ENCODE data around the gene TMEM165.
"Not testable (repeated sequence)": the region's sequence is repeated elsewhere in the genome, so short reads cannot be mapped to it uniquely, and the experiment has no call there.

TMEM165 gene, protein sequence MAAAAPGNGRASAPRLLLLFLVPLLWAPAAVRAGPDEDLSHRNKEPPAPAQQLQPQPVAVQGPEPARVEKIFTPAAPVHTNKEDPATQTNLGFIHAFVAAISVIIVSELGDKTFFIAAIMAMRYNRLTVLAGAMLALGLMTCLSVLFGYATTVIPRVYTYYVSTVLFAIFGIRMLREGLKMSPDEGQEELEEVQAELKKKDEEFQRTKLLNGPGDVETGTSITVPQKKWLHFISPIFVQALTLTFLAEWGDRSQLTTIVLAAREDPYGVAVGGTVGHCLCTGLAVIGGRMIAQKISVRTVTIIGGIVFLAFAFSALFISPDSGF

DNA sequence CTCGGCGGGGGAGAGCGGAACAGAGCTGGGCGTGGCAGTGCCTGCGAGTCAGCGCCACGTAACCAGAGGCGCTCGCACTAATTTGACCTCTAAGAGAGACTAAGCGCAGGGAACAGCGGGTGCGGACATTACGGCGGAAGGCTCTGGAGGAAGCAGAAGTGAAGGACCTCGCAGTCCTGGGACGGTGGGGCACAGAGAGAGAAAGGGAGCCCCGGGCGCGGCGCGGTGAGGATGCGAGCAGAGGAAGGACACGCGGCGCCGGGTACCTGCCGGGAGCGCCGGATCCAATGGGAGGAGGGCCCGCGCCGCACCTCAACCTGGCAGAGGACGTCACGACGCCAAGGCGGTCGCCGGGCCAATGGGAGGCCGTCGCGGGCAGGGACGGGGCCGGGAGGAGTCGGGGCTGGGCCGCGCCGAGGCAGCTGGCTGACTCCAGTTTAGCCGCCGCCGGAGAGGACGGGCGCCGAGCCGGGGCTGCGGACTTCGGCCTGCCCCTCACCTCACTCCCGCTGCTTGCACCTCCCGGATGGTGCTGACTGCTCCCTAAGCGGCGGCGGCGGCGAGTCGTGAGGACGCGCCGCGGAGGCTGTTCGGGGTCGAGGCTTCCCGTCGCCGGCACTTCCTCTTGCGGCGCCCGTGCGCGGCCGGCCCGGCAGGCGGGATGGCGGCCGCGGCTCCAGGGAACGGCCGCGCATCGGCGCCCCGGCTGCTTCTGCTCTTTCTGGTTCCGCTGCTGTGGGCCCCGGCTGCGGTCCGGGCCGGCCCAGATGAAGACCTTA, at the start of gene TMEM165:
TMEM165 (plus strand) TSS at position 429 of the 779 bp plus-strand sequence; CDS start at position 662, 233 bp downstream.
- peak; percentile 58 for DNase-seq

DNA sequence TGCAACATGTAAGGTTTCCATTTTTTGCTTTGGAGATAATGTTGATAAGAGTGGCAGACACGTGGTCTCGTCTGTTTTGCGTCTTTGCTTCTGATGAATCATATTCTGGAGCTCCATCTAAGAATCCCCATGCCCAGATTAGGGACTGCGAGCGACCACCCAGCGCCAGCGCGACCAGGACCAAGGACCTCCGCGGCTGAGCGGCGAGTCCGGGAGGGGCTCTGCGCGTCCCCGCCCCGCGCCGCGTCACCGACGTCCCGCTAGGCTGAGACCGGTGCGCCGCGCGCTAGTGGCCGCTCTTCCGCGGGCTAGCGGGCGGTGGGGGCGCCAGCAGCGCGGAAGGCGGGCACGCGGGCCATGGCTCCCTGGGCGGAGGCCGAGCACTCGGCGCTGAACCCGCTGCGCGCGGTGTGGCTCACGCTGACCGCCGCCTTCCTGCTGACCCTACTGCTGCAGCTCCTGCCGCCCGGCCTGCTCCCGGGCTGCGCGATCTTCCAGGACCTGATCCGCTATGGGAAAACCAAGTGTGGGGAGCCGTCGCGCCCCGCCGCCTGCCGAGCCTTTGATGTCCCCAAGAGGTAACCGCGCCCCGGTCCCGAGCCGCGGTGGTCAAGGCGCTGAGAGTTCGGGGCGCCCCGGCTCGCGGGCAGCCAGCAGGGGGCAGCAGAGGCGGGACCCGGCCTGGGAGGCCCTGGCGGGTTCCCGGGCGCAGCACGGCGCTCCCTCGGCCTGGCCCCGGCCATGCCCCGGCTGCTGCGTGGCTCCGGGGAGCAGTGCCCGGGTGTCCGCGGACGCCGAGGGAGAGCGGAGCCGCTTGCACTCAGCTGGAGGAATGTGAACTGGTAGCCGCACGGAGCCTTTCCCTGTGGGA, 49.5 kb upstream of the TMEM165 start, which contains the start of gene SRD5A3:
SRD5A3 (plus strand) TSS at position 263 of the 871 bp plus-strand sequence; CDS start at position 358, 95 bp downstream.
- no peak for DNase-seq

DNA sequence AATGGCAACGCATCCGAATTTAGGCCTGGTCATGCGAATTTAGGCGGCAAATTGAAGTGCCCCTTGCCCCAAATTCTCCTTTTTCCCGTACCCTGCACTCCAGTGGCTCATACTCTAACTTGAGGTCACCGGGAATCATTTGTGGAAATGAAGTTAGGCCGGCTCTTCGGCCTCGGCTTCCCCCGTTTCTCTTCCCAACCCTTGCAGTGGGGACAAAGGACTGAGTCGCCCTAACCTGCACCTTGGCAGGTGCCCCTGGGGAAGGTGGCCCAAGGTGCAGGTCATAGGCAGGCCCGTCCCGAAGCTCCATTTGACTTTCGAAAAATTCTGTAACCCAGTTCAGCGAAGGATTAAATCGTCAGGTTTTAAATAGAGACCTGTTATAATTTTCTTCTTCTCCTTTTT, 48.9 kb upstream of the TMEM165 start:
- DNase-seq: no peak

DNA sequence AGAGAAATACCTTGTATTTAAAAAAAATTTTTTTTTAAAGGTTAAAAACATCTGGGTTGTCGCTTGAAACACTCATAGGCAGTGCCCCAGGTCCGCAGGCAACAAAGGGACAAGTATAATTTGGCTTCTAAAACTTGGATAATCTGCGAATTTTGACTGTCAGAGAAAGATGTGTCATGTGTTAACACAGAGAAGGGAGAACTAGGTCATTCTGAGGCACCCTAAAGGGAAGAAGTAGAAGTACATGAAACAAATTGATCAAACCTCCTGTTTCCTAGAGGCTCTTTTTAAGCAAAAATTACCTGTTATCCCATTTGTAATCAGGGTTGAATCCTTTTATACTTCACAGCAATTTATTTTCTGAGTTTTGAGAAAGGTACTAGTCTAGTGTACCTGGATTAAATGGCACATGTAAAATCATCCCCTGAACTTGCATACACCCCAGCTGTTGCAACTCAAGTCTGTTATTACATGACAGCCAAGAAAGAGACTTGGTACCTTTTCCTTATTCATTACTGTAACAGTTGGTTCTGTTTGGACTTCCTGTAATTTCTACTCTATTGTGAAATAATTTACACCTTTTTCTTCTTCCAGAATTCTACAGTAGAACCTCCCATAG, 48.0 kb upstream of the TMEM165 start:
- DNase-seq: no peak

DNA sequence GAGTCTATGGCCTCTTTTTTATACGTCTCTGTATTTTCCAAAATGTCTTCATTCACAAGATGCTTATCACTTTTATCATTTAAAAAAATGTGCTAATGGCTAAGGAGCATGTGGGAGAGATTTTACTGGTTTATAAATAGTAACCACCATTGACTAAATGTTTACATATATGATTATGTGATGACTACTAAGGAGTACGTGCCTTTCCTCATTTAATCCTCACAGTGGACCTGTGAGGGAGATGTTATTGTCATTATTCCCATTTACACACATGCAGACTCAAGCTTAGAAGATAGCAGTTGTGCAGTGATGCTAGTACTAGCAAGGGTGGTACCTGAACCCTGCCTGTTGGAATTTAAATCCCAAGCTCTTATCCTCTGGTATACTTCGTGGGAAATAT, 47.3 kb upstream of the TMEM165 start:
- DNase-seq: no peak

DNA sequence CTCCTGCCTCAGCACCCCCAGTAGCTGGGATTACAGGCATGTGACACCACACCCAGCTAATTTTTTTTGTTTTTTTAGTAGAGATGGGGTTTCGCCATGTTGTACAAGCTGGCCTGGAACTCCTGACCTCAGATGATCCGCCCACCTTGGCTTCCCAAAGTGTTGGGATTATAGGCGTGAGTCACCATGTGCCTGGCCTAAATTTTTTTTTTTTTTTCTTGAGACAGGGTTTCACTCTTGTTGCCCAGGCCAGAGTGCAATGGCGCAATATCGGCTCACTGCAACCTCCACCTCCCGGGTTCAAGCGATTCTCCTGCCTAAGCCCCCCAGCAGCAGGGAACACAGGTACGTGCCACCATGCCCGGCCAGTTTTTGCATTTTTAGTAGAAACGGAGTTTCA, 44.9 kb upstream of the TMEM165 start:
- not testable (repeated sequence) for DNase-seq

DNA sequence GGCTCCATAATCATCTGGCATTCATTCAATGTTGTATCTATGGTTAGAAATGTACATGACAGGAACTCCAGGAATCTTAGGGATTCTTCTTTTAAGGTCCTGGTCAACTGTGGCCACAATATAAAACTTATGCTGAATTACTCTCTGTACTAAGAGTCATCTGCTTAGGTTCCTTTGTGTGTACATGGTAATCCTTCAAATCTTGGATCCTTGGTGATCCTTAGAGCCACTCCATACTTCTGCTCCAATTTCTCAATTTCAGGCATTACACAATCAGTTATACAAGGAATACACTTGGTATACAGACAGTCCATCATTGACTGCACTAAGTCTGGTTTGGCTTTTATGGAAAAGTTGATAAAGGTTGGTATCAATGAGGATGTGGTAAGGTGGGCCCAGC, 43.9 kb upstream of the TMEM165 start:
- DNase-seq: no peak

DNA sequence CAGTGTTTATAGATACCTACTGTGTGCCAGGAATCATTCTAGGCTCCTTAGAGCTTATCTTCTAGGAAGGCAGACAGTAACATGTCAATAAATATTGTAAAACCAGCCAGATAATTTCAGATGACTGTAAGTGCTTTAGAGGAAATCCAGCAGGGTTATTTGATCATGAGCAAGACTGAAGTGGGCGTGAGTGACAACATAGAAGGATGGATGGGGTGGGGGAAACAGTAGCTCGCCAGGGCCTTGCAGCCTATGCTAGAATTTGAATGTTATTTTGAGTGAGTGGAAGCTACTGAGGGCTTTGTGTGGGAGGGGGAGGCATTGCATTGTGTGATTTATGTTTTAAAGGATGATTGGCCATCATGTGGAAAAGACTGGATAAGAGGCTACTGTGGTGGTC, 43.0 kb upstream of the TMEM165 start:
- DNase-seq: no peak

DNA sequence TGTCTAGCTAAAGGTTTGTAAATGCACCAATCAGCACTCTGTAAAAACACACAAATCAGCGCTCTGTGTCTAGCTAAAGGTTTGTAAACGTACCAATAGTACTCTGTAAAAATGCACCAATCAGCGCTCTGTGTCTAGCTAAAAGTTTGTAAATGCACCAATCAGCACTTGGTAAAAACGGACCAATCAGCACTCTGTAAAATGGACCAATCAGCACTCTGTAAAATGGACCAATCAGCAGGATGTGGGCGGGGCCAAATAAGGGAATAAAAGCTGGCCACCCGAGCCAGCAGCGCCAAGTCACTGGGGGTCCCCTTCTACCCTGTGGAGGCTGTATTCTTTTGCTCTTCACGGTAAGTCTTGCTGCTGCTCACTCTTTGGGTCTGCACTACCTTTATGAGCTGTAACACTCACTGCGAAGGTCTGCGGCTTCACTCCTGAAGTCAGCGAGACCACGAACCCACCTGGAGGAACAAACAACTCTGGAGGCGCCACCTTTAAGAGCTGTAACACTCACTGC, 42.5 kb upstream of the TMEM165 start:
- DNase-seq: not testable (repeated sequence)

DNA sequence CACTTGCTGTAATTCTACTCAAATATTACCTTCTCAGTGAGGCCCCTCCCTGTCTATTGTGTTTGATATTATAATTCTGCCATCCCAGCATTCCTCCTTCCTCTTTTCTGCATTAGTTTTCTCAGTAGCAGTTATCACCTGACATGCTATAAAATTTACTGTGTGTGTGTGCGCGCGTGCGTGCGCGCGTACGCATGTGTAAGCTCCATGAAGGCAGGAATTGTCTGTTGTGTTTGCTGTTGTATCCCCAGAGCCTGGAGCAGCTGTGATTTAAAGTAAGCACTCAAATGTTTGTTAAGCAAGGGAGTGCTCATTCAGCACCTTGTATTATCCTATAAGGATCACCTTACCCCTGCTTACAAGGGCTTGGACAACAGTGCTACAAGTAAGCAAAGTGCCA, 41.1 kb upstream of the TMEM165 start:
- DNase-seq: no peak

DNA sequence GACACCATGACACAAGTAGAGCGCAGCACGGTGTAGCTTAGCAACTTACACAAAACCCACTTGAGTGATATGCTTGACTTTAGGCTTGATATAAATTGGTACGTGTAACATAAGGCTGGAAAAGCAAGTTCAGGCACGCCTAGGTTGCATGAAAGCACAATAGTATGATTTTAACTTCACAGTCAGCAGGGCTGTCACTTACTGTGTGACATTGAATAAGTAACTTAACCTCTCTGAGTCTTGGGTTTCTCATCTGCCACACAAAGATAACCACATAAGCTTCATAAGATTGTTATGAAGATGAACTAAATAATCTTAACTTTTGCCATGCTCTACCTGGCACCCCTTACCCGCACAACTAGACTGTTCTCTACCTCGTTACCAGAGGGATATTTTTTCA, 40.2 kb upstream of the TMEM165 start:
- no peak for DNase-seq

DNA sequence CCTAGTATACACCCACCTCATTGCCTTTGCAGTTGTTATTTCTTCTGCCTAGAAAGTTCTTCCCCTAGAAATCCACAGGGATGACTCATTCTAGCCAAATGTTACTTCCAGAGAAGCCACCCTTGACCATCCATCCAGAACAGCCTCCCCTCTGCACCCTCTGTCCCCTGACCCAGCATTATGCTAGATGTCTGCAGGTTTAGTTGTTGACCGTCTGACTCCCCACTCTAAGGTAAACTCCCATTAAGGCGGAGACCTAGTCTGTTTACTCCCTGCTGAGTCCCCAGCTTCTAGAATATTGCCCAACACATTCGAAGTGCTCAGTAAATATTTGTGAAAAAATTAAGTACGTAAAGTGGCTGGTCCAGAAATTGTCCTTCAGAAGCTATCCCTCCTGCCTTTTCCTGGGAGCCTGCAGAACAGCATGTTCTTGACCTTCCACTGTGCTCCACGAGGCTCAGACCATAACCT, 38.7 kb upstream of the TMEM165 start:
- DNase-seq: no peak

DNA sequence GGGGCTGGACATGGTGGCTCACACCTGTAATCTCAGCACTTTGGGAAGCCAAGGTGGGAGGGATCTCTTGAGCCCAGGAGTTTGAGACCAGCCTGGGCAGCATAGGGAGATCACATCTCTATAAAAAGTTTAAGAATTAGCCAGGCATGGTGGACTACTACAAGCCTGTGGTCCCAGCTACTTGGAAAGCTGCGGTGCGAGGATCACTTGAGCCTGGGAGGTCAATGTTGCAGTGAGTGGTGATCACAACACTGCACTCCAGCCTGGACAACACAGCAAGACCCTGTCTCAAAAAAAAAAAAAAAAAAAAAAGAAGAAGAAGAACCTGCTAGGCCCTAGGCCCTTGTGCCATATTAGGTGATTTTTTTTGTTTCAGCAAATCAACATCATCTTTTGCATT, 37.5 kb upstream of the TMEM165 start:
- DNase-seq: no peak

DNA sequence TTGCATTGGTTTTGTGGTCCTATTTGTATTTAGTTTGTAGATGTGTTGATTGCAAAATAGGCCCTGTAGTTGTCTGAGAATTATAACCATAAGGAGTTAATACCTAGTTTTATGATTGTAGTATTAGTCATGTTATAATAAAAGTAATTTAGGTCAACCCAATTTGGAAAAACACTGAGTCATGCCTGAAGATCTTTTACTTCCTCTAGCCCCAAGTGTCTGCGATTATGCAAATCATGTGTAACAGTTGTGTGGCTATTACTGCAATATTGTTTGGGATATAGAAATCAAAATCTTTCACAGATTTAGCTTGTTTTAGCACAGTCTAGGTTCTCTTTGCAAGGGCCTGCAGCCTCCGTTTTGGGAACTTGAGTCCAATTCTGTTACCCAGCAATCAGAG, 37.1 kb upstream of the TMEM165 start:
- no peak for DNase-seq

DNA sequence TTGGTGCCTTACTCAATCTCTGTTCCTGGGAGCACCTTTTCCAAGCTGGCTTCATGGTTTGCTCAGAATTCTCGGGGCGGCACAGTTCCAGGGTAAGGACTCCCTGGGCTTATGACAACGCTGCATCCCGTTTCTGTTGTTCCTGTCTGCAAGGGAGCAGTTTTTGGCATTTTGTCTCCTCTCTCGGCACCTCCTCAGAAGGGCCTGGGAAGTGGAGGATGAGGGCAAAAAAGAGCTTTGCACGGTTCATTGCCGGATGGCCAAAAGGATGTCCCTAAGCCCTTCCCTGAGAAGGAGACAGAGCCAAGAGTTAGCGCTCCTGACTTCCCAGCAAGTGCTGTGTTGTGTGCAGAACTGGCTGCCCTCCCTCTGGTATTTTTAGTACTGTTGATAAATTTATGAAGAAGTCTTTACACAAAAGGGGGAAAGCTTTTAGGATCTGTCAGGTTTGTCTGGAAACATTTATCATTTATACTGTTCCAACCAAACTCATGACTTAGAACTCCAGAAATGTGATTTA, 36.3 kb upstream of the TMEM165 start:
- no peak for DNase-seq

DNA sequence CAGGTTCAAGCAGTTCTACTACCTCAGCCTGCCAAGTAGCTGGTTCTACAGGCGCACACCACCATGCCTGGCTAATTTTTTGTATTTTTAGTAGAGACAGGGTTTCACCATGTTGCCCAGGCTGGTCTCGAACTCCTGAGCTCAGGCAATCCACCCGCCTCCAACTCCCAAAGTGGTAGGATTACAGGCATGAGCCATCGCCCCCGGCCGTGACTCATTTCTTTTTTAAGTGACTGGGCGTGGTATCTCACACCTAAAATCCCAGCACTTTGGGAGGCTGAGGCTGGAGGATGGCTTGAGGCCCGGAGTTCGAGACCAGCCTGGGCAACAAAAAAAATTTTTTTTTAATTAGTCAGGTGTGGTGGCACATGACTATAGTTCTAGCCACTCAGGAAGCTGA, 32.8 kb upstream of the TMEM165 start:
- not testable (repeated sequence) for DNase-seq

DNA sequence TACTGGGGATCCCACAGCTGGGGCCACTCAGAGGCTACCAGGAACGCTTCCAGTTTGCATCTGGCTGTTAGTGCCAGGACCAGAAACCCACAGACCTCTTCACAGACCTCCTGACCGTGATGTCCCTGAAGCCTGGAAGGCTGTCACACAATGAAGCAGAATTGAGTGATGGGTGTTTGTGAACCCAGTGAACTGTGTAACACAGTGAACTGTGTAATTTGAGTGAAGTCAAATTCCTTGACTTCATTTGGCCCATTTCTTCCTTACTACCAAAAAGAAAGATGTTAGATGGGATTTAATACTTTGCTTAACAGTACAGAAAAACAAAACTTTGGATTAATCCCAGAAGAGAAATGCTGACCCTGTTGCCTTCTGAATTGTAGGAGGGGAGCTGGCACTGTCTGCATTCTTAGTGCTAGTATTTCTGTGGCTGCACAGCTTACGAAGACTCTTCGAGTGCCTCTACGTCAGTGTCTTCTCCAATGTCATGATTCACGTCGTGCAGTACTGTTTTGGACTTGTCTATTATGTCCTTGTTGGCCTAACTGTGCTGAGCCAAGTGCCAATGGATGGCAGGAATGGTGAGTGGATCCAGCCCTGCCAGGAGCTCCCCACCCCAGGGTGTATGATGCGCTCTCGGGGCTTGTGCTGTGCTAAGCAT, 31.9 kb upstream of the TMEM165 start:
- DNase-seq: no peak

DNA sequence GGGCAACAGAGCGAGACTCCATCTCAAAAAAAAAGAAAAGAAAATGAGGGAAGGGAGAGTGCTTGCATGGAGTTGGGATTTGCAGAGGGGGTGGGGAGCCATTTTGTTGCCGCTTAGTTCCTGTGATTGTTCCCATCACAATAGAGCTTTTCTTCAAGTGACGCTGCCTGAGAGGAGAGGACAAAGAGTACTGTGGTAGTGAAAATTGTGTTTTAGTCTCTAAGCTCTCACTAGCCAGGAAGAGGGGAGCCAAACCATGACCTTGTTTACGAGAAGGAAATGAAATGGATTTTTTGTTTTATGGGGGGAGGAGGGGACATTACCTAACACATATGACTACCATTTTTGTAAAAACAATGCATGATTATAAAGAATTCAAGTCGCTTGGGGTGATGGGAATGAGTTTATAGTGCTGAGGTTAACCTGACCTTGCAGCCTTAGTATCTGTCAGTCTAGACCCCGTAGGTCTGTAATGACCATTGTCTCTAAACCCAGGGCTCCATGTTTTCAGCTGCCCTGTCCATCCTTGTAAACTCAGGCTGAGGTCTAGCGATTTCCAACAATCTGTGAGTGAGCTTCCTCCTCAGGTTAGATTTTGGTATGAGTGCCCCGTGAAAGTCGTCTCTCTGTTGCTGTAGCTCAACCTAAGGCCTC, 30.9 kb upstream of the TMEM165 start:
- no peak for DNase-seq

DNA sequence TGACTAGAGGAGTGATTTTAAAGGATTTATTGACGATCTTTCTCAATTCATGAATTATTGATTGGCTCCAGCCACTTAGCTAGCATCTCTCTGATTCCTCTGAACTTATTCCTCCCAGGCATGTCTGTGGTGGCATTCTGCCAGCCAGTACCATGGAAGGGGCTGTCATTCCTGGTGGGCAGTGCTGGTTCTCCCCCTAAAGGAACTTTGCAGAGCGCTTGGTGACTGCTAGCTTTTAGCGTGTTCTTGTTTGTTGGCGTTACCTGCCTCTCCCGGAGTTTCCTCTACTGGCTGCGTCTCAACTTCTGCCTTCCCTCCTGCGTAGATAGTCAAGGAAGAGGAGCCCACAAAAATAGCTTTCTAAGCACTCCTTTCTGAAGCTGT, 30.4 kb upstream of the TMEM165 start:
- no peak for DNase-seq

DNA sequence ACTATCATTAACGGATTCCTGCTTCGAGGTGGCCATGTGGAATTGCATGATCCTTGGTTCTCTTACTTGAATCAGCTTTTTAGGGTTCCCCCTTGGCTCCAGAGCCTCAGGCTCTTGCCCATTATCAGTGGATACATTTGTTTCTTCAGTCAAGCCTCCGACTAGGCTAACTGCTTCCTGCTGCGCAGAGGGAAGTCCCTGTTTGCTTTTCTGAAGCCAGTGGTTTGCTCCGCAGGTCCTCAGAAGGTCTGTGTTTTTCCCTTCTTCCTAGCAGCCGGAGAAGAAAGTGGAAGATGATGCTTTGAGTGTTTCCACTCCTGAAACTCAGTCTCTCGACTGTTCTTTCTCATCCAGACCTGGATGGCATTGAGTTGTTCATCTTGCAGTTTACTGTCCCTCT, 29.1 kb upstream of the TMEM165 start:
- DNase-seq: no peak

DNA sequence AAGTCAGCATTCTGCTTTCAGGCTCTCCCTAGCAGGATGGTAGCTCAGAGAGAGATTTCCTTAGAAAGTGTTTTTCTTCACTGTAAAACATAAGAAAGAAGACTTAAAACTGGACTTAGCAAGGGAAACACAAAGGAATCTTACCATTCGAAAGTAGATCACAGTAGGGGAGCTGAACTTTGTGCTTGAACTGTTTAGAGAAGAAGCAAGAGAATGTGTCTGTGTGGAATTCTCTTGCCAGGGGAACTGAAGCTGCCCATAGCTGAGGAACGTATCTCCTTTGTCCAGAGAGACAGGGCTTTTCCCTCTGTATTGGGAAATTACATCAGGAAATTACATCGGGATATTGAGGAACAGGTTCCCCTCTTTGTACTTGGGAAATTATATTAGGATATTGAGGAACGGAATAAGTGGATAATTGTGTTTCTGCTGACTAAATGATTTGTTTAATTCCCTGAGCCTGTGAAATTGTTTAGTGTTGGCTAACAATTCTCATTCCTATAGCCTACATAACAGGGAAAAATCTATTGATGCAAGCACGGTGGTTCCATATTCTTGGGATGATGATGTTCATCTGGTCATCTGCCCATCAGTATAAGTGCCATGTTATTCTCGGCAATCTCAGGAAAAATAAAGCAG, 28.6 kb upstream of the TMEM165 start:
- DNase-seq: no peak

All from NCI-H187 treated with DMSO at 0.1 percent for 48 hours (cell line).